Transverse colon (tissue), 4 donors: ENCODE data around the gene RUNX1. TPM values are rescaled to one million over a fixed set of nuclear protein-coding genes. Genes with fewer than 3 reads are reported as not detected.

Experiments
- DNase-seq: peaks from one replicate; pipeline ENCODE4 v3.0.0-alpha.2; 2019
- H3K27ac ChIP-seq, 4 donors: fragments of 200-600 bp; sonication (generic); 2 replicates each; pipeline ENCODE4 v1.5.1; 2016 to 2018; ENCODE audit warnings: inconsistent platforms in 4 of 4
- H3K27me3 ChIP-seq: fragments of 200-600 bp; sonication (generic); 2 replicates; pipeline ENCODE4 v1.5.1; 2017; ENCODE audit warnings: inconsistent platforms
- H3K36me3 ChIP-seq, 4 donors: fragments of 200-600 bp; sonication (generic); 2 replicates each; pipeline ENCODE4 v1.5.1; 2017 to 2019; ENCODE audit warnings: inconsistent platforms in 4 of 4
- H3K4me1 ChIP-seq, 4 donors: fragments of 200-600 bp; sonication (generic); 2 replicates each; pipeline ENCODE4 v1.5.1; 2017 to 2020; ENCODE audit warnings: inconsistent platforms in 4 of 4
- H3K4me3 ChIP-seq, 4 donors: fragments of 200-600 bp; sonication (generic); 1 replicate in 1 of 4; 2 replicates in 3 of 4; pipeline versions ENCODE4 v1.5.1 to v1.6.1; 2017 to 2019; ENCODE audit warnings: inconsistent platforms in 4 of 4
- H3K9me3 ChIP-seq, 2 donors: fragments of 200-600 bp; sonication (generic); 2 replicates each; pipeline ENCODE4 v1.5.1; 2017 to 2019; ENCODE audit warnings: inconsistent platforms in 2 of 2
- CTCF ChIP-seq, 5 experiments: fragments of 200-600 bp in 3 of 5; fragments of 450-650 bp in 2 of 5; sonication (generic) in 3 of 5; IDR thresholded peaks; 1 replicate in 2 of 5; 2 replicates in 3 of 5; pipeline ENCODE4 v1.5.1; 2016 to 2017; ENCODE audit warnings: antibody characterized with exemption in 5 of 5, inconsistent platforms in 3 of 5, mild to moderate bottlenecking in 2 of 5, moderate library complexity in 1 of 5
- EP300 ChIP-seq: sonication (generic); formaldehyde crosslinking; IDR thresholded peaks from one replicate; pipeline ENCODE4 v1.6.1; 2017; ENCODE audit warnings: antibody characterized with exemption, low read depth
- POLR2A ChIP-seq: fragments of 450-650 bp; IDR thresholded peaks from one replicate; pipeline ENCODE4 v1.6.1; 2016; ENCODE audit warnings: antibody characterized with exemption, mild to moderate bottlenecking, moderate library complexity
- POLR2AphosphoS5 ChIP-seq, 3 donors: sonication (generic); formaldehyde crosslinking; IDR thresholded peaks; one replicate each; pipeline ENCODE4 v1.6.1; 2016; ENCODE audit warnings: antibody characterized with exemption in 3 of 3
- WGBS, 2 donors: methylation state at CpG; one replicate each; pipeline ENCODE4 v1.1.5; 2018; ENCODE audit warnings: low coverage in 1 of 2; 5-methylcytosine and 5-hydroxymethylcytosine counted together
- in situ Hi-C, 4 donors: fragments of 200-750 bp; cut with MboI; loops; one replicate each; pipeline versions ENCODE4 v1.15.0 to v1.15.1; 2017; ENCODE audit warnings: low sequenced_read_pairs in 3 of 4, low pct_ligation_motif_present in 1 of 4, low pct_unique_long_range_greater_than_20kb in 1 of 4
- intact Hi-C: fragments of 100-400 bp; cut with DNase I; formaldehyde crosslinking; loops from one replicate; pipeline ENCODE4 v1.15.1; 2023; ENCODE audit warnings: low total_unique reads
- total RNA-seq, 4 donors: library from RNA; depleted of rRNA; stranded (reverse); fragments of >200 nt; gene quantifications; one replicate each; pipeline ENCODE4 v1.1.0, GENCODE V29; 2016

The RUNX1 gene
- total RNA-seq, 4 donors from 2014 or later = 8.3 to 60.1 (median 34.7) TPM

GRCh38 chr21:34790834-34791233 lies 258.3 kb downstream of the RUNX1 start:
- Histone ChIP-seq H3K27ac (no peak overlapping the region), H3K4me3 (no peak overlapping the region), H3K36me3 (no peaks in the 10 kb centered on the region), H3K9me3 (no peaks in the 10 kb centered on the region), H3K27me3 (no peaks in the 10 kb centered on the region), H3K4me1 (peaks cover 11 to 22% (median 13%) of the 10 kb centered on the region in 4 donors)
- intact Hi-C loops (loop anchor here (1.0 to 10.0 kb wide), 2 partner anchors 25 to 94 kb away; no protein-coding TSS in a partner anchor), in situ Hi-C loops (no loop called here)
- no peak for DNase-seq
- WGBS, 2 donors = 32 to 43% methylated on average over 3 of the region's 3 CpGs
- TF ChIP-seq CTCF (IDR thresholded peaks at IDR 0.05) = no peak
- no peak for TF ChIP-seq POLR2A
- TF ChIP-seq POLR2AphosphoS5 (IDR thresholded peaks at IDR 0.05) = no peak
- TF ChIP-seq EP300 = no peak

- Histone ChIP-seq H3K4me3 (no peak overlapping the region), H3K27me3 (no peaks in the 10 kb centered on the region), H3K27ac (no peak overlapping the region), H3K4me1 (peaks cover 6 to 17% (median 9%) of the 10 kb centered on the region in 4 donors), H3K9me3 (no peaks in the 10 kb centered on the region), H3K36me3 (no peaks in the 10 kb centered on the region)
- 44 to 50% methylated on average over 5 to 6 of the region's 6 CpGs for WGBS, 2 donors
- TF ChIP-seq POLR2AphosphoS5 (IDR thresholded peaks at IDR 0.05) (no peak), EP300 (no peak), POLR2A (no peak), CTCF (IDR thresholded peaks at IDR 0.05) (no peak)
- in situ Hi-C loops = no loop called here
- intact Hi-C loops = loop anchor here (1.0 to 10.0 kb wide), 2 partner anchors 26 to 94 kb away; no protein-coding TSS in a partner anchor
- no peak for DNase-seq
Measured at GRCh38 chr21:34790341-34790740, 258.8 kb downstream of the RUNX1 start.

- Histone ChIP-seq H3K27me3 (no peaks in the 10 kb centered on the region), H3K36me3 (no peaks in the 10 kb centered on the region), H3K4me3 (no peak overlapping the region), H3K27ac (no peak overlapping the region), H3K9me3 (no peaks in the 10 kb centered on the region), H3K4me1 (peaks cover 0 to 5% (median 0%) of the 10 kb centered on the region in 4 donors)
- in situ Hi-C loops = no loop called here
- WGBS, 2 donors = 91 to 100% methylated on average over 1 of the region's 1 CpG
- no peak for TF ChIP-seq POLR2AphosphoS5 (IDR thresholded peaks at IDR 0.05)
- no peak for TF ChIP-seq POLR2A
- no peak for TF ChIP-seq CTCF (IDR thresholded peaks at IDR 0.05)
- TF ChIP-seq EP300 = no peak
- intact Hi-C loops = no loop called here
- DNase-seq = no peak
Measured at GRCh38 chr21:34788879-34789278, 260.2 kb downstream of the RUNX1 start.

- Histone ChIP-seq H3K27me3 (no peaks in the 10 kb centered on the region), H3K4me3 (no peak overlapping the region), H3K4me1 (no peaks in the 10 kb centered on the region), H3K27ac (no peak overlapping the region), H3K9me3 (no peaks in the 10 kb centered on the region), H3K36me3 (no peaks in the 10 kb centered on the region)
- in situ Hi-C loops (no loop called here), intact Hi-C loops (no loop called here)
- WGBS, 2 donors = 92% methylated on average over 2 of the region's 2 CpGs
- DNase-seq = no peak
- TF ChIP-seq CTCF (IDR thresholded peaks at IDR 0.05) (no peak), POLR2AphosphoS5 (IDR thresholded peaks at IDR 0.05) (no peak), POLR2A (no peak), EP300 (no peak)
Measured at GRCh38 chr21:34783815-34784214, 265.3 kb downstream of the RUNX1 start.
